ENCODE measurements around the gene KPNB1.

KPNB1 gene

DNA sequence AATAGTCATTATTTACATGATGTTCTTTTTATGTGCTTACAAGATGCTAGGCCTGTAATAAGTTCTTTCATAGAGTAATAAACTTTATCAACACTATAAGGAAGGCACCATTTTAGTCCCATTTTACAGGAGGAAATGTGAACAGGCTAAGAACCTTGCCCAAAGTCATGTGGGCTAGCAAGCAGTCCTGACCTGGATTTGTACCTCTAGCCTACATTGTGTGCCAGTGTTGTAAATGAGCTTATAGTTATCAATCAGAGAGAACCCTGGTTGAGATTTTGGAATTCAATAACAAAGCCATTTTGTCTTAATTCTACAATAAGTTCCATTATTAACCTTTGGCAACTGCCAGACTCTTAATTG lies 37.6 kb downstream of the KPNB1 start:
- TF ChIP-seq JUND (IDR thresholded peaks at IDR 0.05; ENCODE audit: low read depth) = no peak
- in situ Hi-C loops (cut with HindIII; ENCODE audit: low pct_unique_long_range_greater_than_20kb, low sequenced_read_pairs) = no loop called here
- no peak for DNase-seq (ENCODE audit: low read depth in 1 of 2, low spot score in 1 of 2)

DNA sequence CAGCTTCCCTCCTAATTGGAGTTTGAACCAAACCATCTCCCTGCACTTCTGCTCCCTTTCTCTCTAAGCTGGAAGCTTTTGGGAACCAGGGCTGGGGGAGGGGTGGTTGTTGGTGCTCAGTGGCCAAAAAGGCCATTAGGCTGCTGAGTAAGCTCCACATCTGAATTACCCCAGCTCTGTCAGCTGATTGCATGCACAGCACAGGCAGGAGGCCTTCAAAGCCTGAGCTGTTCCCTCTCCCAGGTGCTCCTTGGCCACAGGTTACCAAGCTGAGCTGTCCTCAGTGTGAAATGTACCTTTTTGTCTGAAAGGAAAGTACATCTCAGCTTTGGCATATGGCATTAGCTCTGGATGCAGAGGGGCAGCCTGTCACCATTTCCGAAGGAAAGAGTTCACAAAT lies 38.0 kb downstream of the KPNB1 start:
- no peak for DNase-seq (ENCODE audit: low read depth in 1 of 2, low spot score in 1 of 2)
- TF ChIP-seq JUND (IDR thresholded peaks at IDR 0.05; ENCODE audit: low read depth) = no peak
- in situ Hi-C loops (cut with HindIII; ENCODE audit: low pct_unique_long_range_greater_than_20kb, low sequenced_read_pairs) = no loop called here

DNA sequence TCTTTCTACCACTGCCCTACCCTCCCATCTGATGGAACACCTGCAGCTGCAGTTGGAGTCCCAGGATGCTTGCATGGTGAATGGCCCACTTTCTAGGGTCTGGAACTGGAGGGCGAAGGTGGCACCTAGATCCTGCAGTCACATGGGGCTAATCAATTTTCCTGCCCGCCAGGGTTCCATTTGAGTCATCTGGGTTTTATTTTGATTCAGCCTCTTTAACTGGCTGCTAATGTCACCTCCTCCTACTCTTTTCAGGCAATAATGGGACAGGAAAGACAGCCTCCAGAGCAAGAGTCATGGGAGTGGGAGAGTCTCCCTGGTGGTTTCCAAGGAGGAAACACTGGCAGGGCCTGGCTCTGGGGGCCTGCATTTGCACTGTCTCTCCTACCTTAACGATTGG lies 40.4 kb downstream of the KPNB1 start:
- in situ Hi-C loops (cut with HindIII; ENCODE audit: low pct_unique_long_range_greater_than_20kb, low sequenced_read_pairs) = no loop called here
- no peak for TF ChIP-seq JUND (IDR thresholded peaks at IDR 0.05; ENCODE audit: low read depth)
- DNase-seq (ENCODE audit: low read depth in 1 of 2, low spot score in 1 of 2) = no peak

DNA sequence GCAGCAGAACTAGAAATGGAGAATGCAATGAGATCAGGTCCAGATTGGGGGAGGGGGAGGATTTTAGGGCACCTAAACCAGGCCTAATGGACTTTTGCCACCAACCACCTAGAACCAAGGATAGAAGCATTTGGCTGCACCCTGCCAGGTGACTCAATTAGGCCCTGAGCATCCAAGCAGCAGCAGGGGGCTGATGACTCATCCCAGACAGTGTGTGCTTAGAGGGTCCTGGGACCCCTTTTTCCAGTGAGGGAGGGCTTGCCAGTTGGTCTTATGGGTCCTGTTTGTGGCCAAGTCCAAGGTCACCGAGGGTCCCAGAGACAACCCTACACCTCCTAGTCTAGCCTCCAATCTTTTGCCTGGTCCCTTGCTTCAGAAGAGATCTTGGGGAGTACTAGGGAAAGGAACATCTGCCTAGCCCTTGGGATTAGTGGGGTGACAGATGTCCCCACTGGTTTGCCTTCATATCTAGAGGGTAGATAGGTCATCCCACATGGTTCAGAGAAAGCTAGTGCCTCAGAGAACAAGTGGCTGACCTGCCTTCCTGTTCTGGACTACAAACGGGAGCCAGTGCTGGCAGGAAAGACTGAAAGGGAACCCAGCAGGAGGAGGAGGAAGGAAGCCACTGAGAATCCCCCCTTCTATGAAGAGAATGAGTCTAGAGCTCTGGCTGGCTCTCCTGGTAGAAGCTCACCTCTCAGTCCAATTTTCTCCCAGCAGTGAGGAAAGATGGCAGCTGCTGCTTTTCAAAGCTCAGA lies 42.6 kb downstream of the KPNB1 start:
- no peak for DNase-seq (ENCODE audit: low read depth in 1 of 2, low spot score in 1 of 2)
- in situ Hi-C loops (cut with HindIII; ENCODE audit: low pct_unique_long_range_greater_than_20kb, low sequenced_read_pairs) = no loop called here
- TF ChIP-seq JUND (IDR thresholded peaks at IDR 0.05; ENCODE audit: low read depth) = no peak

DNA sequence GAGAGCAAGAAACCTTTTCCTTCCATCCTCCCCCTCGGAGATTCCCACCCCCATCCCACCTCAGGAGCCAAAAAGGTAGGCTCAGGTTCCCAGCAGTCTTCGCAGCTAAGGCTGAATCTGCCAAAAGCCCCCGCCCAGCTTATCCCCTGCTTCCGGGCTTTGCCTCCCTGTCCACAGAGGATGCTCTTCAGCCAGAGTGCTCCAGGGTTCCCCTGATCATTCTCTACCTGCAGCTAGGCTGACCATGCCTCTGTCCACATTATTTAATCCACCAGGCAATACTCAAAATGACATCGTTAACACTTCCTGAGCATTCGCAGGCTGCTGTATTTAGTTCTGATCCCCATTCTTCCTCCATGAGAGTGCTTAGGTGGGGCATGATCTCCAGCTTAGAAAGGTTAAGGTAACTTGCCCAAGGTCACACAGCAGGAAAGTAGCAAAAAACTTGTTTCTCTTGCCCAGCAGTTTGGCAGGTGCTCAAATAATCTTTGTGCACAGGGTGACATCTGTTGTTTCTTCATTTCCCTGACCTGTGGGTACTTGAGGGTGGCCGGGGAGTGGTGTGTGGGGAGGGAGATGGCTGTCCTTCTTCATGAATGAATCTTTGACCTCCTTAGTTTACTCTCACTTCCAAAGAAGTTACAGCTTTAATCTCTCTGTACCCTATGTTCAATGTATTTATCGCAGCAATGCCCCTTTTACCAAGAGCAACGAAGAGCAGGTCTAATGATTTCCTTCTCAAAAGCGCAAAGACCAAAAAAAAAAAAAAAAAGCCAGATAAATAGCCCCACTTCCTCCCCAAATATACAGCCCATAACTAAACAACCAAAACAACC lies 43.4 kb downstream of the KPNB1 start:
- DNase-seq (ENCODE audit: low read depth in 1 of 2, low spot score in 1 of 2) = no peak
- TF ChIP-seq JUND (IDR thresholded peaks at IDR 0.05; ENCODE audit: low read depth) = no peak
- in situ Hi-C loops (cut with HindIII; ENCODE audit: low pct_unique_long_range_greater_than_20kb, low sequenced_read_pairs) = no loop called here

DNA sequence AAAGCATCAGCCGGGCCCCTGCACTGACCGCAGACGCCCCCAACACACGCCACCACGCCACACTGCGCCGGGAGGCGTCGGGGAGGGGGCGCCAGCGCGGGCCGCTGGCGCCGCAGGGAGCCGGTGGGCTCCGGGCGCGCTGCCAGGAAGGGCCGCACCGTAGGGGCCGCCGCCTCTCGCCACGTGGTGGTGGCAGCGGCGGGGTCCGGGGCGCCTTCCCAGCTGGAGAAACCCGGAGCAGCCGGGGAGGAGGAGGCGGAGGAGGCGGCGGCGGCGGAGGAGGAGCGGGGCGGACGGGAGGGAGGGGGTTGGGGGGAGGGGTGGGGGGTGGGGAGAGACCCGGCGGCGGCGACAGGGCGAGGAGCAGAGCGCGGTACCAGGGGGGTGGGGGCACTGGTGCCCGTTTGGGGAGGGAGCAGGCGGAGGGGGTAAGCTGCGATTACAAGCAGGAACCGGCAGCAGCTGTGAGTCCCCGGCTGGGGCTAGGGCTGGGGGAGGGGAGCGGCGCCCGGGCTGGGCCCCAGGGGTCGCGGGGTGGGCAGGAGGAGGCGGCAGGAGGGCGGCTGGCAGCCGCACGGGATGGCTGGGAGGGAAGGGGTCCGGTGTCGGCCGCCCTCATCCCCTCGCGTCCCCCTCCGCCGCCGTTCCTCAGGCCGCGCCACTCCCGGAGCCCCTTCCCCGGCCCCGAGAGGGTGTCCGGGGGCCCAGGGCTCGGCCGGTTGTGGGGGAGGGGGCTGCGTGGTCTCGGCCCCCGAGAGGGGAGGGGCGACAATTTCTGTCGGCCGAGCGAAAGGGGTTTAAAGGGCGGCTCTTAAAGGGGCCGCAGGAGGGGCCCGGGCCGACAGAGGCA lies 44.2 kb downstream of the KPNB1 start, which contains the start of gene TBKBP1:
TBKBP1 (plus strand) TSS at position 431 of the 850 bp plus-strand sequence. CDS start 1,952 bp downstream, outside the sequence.
- peak; percentile 30 to 63 for DNase-seq (ENCODE audit: low read depth in 1 of 2, low spot score in 1 of 2)
- no peak for TF ChIP-seq JUND (IDR thresholded peaks at IDR 0.05; ENCODE audit: low read depth)
- in situ Hi-C loops (cut with HindIII; ENCODE audit: low pct_unique_long_range_greater_than_20kb, low sequenced_read_pairs) = no loop called here

DNA sequence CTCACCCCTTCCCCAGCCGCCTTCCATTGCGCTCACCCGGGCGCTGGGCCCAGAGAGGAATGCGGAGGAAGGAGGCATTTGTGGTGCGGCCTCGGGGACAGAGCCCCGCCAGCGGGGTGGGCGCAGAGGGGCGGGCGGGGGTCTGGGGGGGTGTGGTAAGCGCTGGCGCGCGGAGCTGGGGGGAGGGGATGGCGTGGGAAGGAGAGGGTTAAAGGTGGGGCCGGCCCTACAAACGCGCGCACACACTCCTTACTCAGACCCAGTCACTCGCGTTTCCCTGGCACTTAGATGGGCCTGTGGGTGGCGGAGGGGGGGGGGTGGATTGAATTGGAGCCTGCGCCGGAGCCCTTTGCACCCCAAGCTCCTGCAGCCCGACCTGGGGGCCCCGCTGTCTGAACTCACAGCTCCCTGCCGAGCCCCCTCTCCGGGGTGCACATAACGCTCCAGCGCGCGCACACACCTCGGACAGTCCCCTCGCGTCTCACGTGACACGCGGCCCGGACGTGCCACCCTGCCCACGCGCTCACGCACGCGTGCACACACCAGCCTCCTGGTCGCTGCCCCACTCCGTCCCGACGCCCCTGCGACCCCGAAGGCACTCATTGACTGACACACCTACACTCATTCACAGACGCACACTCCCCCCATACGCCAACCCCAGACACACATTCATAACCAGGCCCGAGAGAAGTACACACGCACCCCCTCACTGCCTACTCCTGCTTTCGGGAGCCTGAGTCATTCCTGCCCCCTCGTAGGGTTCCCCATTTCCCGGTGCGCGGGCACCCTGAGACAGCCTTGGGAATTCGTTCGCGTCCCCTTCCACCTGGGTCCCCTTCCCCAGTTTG lies 45.1 kb downstream of the KPNB1 start:
- DNase-seq (ENCODE audit: low read depth in 1 of 2, low spot score in 1 of 2) = peak; percentile 69 to 87
- TF ChIP-seq JUND (IDR thresholded peaks at IDR 0.05; ENCODE audit: low read depth) = no peak
- in situ Hi-C loops (cut with HindIII; ENCODE audit: low pct_unique_long_range_greater_than_20kb, low sequenced_read_pairs) = no loop called here

DNA sequence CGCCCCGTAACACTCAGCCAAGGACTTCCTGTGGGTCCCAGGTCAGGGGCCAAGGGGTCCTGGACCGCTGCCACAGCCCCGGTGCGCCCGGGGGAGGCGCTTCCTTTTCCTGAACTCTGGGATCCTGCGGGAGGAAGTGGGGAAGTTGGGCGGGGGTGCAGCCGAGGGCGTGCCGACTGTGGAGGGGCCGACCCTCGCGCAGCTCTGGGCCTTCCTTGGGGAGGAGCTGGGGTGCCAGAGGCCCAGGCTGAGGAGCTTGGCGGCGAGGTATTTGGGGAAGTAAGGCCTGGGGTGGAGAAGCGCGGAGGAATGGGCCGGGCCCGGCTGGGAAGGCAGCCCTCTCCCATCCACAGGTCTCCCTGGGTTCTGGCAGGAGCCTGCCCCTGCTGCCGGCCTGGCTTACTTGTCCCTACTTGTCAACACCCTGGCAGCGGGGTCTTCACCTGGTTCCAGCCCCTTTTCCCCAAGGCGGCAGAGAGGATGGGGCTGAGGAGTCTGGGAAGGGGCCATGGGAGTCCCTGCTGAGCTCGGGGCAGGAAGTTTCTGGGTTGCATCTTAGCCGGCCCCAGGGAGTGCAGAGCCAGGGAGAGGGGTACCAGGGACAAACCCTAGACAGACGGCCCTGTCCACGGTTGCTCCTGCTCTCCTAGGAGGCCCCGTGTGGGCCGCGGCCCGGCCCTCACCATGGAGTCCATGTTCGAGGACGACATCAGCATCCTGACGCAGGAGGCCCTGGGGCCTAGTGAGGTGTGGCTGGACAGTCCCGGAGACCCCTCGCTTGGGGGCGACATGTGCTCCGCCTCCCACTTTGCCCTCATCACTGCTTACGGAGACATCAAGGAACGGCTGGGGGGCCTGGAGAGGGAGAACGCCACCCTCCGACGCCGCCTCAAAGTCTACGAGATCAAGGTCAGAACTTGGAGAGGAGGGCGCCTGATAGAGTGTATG lies 46.0 kb downstream of the KPNB1 start:
- in situ Hi-C loops (cut with HindIII; ENCODE audit: low pct_unique_long_range_greater_than_20kb, low sequenced_read_pairs) = no loop called here
- DNase-seq (ENCODE audit: low read depth in 1 of 2, low spot score in 1 of 2) = no peak
- TF ChIP-seq JUND (IDR thresholded peaks at IDR 0.05; ENCODE audit: low read depth) = no peak

DNA sequence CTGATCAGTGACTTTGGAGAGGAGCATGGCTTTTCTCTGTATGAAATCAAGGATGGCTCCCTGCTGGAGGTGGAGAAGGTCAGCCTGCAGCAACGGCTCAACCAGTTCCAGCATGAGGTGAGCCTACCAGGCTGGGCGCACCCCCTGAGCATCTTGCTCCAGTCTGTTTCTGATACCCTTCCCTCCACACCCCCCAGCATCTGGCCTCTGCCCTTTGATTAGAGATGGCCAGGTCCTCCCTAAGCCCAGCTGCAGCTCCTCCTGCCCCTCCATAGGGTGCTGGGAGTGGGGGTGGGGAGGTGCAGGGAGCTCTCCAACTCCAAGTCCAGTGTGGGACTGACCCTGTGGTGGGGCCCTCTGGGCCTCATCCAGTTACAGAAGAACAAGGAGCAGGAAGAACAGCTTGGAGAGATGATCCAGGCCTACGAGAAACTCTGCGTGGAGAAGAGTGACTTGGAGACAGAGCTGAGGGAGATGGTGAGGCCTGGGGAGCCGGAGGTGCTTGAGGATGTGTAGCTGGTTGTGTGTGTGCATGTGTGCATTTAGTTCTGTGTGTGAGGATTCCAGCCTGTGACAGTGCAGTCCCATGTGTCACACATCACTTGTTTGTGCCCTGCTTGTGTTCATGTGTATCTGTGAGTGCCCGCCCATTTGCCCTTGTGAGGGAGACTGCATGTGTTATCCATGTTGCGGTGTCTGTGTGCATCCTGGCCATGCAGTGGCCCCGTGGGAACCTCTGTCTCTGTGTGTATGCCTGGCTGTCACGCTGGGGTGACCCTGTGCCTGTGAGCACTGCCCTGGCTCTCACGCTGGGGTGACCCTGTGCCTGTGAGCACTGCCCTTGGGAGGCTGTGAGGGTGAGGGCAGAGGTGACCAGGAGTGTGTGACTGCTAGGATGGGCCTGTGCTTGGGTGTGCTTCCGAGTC lies 47.3 kb downstream of the KPNB1 start:
- DNase-seq (ENCODE audit: low read depth in 1 of 2, low spot score in 1 of 2) = no peak
- no peak for TF ChIP-seq JUND (IDR thresholded peaks at IDR 0.05; ENCODE audit: low read depth)
- in situ Hi-C loops (cut with HindIII; ENCODE audit: low pct_unique_long_range_greater_than_20kb, low sequenced_read_pairs) = no loop called here

Data from T47D (cell line).